Panc1 (cell line): ENCODE results near the gene SARDH.

Experiments used
- POLR2AphosphoS5 ChIP-seq: IDR thresholded peaks from 2 replicates; pipeline ENCODE4 v1.6.1; 2012; ENCODE audit warnings: mild to moderate bottlenecking, low read depth, low read length, moderate library complexity
- TCF7L2 ChIP-seq: IDR thresholded peaks from 2 replicates; pipeline ENCODE4 v1.6.1; 2011; ENCODE audit warnings: mild to moderate bottlenecking, low read depth, low read length, inconsistent platforms
- TF ChIP-seq, protein P1 (sequence below): fragments of 450-650 bp; IDR thresholded peaks from 2 replicates; pipeline ENCODE4 v1.5.1; 2017; ENCODE audit warnings: mild to moderate bottlenecking
- TF ChIP-seq, protein P2 (sequence below), 2 experiments: IDR thresholded peaks; 2 replicates each; pipeline ENCODE4 v1.6.1; 2011 to 2012; ENCODE audit warnings: low read depth in 2 of 2, control low read depth in 1 of 2, low read length in 1 of 2, mild to moderate bottlenecking in 1 of 2, moderate library complexity in 1 of 2; ENCODE audit not compliant: insufficient read depth in 1 of 2

DNA sequence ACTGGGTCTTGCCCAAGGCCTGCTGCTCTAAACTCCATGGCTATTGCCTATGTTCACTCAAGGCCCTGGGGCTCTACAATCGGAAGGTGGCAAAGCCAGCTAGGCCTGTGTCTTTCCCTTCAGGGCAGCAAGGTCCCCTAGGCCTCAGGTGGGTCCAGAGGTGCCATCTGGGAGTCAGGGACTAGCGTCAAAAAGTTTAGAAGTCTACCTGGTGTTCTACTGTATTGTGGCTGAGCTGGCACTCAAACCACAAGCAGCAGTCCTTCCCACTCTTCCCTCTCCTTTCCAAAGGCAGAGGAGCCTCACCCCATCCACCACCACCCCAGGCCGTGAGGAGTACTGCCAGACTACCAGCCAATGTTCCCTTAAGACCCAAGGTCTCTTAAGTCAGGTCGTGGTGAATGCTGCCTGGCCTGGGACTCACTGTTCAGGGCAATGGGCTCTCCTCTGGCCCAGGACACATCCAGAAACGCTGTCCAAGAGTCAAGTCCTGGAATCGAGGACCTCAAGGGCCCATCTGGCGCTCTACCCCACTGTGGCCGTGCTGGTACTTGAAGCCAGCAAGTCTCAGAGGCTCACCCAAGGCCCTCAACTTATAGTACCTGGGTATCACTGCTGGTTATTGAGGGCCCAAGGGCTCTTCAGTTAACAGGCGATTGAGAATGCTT is 13.0 kb upstream of the SARDH start:
- TF ChIP-seq, protein P1, sequence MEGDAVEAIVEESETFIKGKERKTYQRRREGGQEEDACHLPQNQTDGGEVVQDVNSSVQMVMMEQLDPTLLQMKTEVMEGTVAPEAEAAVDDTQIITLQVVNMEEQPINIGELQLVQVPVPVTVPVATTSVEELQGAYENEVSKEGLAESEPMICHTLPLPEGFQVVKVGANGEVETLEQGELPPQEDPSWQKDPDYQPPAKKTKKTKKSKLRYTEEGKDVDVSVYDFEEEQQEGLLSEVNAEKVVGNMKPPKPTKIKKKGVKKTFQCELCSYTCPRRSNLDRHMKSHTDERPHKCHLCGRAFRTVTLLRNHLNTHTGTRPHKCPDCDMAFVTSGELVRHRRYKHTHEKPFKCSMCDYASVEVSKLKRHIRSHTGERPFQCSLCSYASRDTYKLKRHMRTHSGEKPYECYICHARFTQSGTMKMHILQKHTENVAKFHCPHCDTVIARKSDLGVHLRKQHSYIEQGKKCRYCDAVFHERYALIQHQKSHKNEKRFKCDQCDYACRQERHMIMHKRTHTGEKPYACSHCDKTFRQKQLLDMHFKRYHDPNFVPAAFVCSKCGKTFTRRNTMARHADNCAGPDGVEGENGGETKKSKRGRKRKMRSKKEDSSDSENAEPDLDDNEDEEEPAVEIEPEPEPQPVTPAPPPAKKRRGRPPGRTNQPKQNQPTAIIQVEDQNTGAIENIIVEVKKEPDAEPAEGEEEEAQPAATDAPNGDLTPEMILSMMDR, result no peak
- TF ChIP-seq POLR2AphosphoS5 (no peak), TCF7L2 (no peak)
- TF ChIP-seq, protein P2, sequence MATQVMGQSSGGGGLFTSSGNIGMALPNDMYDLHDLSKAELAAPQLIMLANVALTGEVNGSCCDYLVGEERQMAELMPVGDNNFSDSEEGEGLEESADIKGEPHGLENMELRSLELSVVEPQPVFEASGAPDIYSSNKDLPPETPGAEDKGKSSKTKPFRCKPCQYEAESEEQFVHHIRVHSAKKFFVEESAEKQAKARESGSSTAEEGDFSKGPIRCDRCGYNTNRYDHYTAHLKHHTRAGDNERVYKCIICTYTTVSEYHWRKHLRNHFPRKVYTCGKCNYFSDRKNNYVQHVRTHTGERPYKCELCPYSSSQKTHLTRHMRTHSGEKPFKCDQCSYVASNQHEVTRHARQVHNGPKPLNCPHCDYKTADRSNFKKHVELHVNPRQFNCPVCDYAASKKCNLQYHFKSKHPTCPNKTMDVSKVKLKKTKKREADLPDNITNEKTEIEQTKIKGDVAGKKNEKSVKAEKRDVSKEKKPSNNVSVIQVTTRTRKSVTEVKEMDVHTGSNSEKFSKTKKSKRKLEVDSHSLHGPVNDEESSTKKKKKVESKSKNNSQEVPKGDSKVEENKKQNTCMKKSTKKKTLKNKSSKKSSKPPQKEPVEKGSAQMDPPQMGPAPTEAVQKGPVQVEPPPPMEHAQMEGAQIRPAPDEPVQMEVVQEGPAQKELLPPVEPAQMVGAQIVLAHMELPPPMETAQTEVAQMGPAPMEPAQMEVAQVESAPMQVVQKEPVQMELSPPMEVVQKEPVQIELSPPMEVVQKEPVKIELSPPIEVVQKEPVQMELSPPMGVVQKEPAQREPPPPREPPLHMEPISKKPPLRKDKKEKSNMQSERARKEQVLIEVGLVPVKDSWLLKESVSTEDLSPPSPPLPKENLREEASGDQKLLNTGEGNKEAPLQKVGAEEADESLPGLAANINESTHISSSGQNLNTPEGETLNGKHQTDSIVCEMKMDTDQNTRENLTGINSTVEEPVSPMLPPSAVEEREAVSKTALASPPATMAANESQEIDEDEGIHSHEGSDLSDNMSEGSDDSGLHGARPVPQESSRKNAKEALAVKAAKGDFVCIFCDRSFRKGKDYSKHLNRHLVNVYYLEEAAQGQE (IDR thresholded peaks at IDR 0.05; ENCODE audit: insufficient read depth in 1 of 2, low read depth in 2 of 2, low read length in 1 of 2), result no peak
